OCI-LY7 (cell line): ENCODE measurements around the gene SMARCAL1.

ENCODE experiments used
- EZH2phosphoT487 ChIP-seq: fragments of 200-600 bp; sonication (generic); IDR thresholded peaks from 2 replicates; pipeline ENCODE4 v1.6.1; 2018; ENCODE audit warnings: low read depth, borderline replicate concordance, mild to moderate bottlenecking, mixed run types, antibody characterized with exemption, low read length, moderate library complexity, mixed read lengths
- TF ChIP-seq, protein P1 (sequence below): fragments of 200-600 bp; sonication (generic); conservative IDR thresholded peaks from 2 replicates; pipeline ENCODE4 v1.5.1; 2014; ENCODE audit warnings: mild to moderate bottlenecking, antibody characterized with exemption, low read length, moderate library complexity, mixed read lengths

DNA sequence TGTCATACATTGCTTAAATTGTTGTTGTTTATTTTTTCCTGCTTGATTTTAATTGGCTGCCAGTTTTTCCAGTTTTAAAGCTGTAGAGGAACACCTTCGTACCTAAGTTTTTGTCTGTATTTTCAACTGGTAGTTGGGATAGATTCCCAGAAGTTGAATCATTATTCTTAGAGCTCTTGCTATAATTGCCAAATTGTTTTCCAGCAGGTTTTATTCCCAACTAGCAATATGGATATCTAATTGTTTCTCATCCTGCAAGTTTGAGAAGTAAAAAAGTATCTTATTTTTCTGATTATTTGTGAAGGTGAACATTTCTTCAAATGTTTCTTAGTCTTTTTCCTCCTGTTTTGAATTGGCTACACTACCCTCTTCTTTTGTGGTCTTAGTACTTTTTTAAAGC lies 6.7 kb downstream of the SMARCAL1 start:
- TF ChIP-seq, protein P1, sequence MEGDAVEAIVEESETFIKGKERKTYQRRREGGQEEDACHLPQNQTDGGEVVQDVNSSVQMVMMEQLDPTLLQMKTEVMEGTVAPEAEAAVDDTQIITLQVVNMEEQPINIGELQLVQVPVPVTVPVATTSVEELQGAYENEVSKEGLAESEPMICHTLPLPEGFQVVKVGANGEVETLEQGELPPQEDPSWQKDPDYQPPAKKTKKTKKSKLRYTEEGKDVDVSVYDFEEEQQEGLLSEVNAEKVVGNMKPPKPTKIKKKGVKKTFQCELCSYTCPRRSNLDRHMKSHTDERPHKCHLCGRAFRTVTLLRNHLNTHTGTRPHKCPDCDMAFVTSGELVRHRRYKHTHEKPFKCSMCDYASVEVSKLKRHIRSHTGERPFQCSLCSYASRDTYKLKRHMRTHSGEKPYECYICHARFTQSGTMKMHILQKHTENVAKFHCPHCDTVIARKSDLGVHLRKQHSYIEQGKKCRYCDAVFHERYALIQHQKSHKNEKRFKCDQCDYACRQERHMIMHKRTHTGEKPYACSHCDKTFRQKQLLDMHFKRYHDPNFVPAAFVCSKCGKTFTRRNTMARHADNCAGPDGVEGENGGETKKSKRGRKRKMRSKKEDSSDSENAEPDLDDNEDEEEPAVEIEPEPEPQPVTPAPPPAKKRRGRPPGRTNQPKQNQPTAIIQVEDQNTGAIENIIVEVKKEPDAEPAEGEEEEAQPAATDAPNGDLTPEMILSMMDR, result no peak
- TF ChIP-seq EZH2phosphoT487, result no peak
